NK-92 (cell line): ENCODE data around the gene ODR4.
"Not testable (repeated sequence)": the region's sequence is repeated elsewhere in the genome, so short reads cannot be mapped to it uniquely, and the experiment has no call there.

ENCODE experiments used
- DNase-seq: peaks from one replicate; lab custom pipeline; 2025; ENCODE audit not compliant: unreplicated experiment; lab: John Stamatoyannopoulos, UW

Gene ODR4

DNA sequence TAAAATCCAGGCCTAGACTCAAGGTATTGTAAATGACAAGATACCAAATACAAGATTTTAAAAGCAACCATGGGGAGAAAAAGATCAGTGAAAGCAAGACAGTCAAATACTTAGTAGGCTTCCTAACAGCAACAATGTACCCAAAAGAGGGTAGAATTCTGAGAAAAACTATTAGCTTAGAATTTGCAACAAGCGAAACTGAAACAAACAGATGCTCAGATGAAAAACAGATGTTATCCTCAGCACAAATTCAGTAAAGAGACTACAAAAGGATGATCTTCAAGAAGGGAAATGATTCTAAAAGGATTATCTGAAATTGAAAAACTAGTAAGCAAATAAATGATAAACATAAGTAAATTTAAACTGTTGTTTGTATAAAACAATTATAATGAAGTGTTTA lies 45.3 kb downstream of the ODR4 start:
- no peak for DNase-seq

DNA sequence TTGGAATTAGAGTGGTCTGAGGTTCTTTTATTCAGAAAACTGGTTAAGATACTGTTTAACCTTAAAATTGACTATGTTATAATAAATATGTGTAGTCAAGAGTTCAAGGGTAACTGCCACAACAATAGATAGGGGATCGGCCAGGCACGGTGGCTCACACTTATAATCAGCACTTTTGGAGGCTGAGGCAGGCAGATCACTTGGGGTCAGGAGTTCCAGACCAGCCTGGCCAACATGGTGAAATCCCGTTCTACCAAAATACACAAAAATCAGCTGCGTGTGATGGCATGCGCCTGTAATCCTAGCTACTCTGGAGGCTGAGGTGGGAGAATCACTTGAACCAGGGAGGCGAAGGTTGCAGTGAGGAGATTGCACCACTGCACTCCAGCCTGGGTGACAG lies 45.8 kb downstream of the ODR4 start:
- no peak for DNase-seq

DNA sequence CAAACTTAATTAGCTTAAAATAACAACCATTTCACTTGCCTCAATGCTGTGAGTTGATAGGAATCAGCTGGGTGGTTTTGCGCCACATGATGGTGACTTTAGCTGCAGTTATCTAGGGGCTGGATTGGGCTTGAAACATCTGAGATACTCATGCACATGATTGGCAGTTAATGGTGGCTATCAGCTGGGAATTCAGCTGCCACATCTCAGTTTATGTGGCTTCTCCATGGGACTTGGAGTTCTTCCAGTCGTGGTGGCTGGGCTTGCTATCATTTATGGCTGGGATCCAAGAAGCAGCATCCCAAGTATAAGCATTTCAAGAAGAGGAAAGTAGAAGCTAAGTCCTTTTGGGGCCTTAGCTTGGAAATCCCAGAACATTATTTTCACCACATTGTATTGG lies 48.9 kb downstream of the ODR4 start:
- no peak for DNase-seq

DNA sequence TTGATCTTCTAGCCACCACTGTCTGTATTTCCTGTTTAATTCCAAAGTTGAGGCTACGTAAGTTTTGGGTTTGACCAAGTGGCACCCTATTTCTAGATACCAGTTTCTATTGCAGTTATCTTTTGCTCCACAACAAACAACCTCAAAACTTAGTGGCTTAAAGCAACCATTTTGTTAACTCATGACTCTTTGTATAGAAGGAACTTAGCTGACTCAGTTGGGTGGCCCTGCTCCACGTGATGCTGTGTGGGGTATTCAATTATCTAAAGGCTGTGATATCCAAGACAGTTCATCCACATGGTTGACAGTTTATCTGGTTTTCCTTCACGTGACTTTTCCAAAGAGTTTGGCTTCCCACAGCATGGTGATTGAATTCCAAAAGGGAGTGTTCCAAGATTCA lies 50.5 kb downstream of the ODR4 start:
- no peak for DNase-seq

DNA sequence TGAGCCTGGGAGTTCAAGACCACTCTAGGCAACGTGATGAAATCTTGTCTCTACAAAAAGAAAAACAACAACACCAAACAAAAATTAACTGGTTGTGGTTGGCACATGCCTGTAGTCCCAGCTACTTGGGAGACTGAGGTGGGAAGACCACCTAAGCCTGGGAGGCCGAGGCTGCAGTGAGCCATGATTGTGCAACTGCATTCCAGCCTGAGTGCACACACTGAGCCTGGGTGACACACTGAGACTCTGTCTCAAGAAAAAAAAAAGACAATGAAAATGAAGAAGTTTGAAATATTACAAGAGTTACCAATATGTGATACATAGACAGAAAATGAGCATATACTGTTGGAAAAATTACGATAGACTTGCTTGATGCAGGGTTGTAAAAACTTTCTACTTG lies 53.4 kb downstream of the ODR4 start:
- DNase-seq = no peak

DNA sequence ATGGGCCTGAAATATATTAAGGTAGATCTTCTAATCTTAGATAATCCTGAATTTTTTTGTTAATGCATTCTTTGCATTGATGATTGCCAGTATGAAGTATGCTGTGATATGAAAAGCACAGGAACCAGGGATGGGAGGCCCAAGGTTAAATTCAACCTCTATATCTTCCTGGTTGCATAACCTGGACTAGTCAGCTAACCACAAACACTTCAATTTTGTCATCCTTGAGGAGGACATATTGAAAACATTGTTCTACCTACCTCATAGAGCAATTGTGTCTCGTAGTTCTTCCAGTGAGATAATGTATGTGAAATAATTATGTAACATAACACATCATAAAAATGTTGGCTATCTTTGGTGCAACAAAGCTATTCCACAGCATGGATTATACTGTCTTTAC lies 59.7 kb downstream of the ODR4 start:
- no peak for DNase-seq

DNA sequence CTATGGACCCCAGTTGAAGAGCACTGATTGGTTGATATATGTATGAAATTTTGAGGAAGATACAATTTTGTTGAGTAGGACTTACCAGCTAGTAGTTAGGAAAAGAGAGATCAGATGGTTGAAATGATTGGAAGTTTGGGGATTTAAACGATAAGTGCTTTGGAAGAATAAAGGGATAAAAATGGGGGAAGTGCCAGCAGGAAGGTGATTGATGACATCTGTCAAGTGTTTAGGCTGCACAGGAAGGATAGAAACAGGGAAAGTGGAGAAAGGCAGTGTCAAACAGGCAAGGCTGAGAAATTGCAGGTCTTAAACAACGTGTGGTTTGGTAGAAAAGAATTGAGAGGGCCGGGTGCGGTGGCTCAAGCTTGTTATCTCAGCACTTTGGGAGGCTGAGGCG lies 62.9 kb downstream of the ODR4 start:
- no peak for DNase-seq

DNA sequence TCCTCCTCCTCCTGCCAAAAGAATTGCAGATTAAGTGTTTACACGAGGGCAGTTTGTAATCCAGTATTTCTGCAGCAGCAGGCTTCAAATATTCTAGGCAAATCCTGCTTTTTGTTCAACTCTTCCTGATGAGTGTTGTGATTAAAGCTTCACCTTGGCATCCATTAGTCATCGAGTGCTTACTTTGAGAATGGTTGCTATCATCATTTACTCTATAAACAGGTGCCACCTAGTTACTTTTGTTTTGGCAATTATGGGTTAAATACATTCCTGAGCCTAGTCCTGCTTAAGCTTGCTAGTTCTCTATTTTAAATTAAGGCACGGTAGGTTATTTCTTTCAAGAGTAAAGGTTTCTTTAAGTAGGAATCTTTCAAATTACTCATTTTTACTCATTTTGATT lies 64.9 kb downstream of the ODR4 start:
- no peak for DNase-seq

DNA sequence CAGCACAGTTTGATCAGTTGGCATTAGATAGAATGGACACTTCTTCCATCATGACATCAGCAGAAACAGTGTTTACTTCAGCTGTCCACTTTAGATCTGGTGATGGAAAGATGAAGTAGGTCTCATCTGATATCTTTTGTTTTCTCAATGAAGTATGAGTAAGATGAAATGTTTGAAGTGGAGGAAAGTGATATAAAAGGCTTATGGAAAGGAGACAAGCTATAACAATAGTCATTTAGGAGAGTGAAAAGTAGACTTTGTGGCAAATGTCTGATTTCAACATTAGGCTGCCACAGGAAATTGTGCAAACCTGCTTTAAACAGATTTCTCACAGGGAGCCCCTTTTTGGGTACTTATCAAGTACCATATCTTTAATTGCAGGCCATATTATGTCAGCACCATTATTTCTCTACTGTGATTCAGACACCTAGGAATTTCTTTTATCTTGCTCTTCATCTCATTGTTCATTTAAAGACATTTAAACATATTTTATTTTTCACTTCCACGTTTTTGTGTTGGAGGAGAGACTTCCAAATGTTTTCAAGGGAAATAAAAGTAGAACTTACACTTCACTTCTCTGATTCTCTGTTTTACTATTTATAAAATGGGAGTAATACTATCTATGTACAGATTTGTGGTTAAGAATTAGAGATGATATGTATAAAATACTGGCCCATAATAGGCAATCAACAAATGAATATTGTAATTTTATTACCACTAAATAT lies 67.2 kb downstream of the ODR4 start:
- DNase-seq = no peak

DNA sequence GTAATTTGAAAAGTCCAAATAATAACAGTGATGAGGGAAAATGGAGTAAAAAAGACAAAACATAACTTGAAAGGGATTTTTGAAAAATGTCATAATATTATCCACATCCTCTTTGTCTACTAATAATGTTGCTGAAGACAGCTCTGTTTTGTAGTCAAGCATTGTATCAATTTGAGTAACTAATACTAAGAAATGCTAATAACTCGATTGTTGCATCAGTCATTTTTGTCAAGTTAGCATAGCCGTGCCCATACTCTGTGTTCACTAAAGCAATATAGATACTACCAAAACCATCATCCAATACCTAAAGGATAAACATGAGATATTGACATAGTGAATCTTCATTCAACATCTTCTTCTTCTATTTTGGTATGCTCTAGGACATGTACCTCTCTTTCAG lies 68.0 kb downstream of the ODR4 start:
- no peak for DNase-seq

DNA sequence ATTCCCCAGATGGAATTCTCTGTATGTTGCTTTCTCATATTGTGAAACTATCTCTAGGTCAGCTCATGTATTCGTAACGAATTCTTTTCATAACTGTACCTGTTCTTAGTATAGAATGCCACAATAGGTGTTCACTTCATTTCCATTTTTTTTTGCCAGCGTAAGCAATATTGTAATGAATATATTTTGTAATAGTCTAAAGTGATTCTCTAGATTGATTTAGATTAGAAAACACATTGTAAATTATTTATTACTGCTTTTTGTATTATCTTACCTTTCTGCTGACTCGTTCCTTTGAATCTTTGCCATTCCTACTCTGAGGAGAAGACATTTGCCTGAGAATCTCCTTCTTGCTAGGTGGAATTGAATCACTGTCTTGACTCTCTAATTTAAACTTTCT lies 70.5 kb downstream of the ODR4 start:
- no peak for DNase-seq

DNA sequence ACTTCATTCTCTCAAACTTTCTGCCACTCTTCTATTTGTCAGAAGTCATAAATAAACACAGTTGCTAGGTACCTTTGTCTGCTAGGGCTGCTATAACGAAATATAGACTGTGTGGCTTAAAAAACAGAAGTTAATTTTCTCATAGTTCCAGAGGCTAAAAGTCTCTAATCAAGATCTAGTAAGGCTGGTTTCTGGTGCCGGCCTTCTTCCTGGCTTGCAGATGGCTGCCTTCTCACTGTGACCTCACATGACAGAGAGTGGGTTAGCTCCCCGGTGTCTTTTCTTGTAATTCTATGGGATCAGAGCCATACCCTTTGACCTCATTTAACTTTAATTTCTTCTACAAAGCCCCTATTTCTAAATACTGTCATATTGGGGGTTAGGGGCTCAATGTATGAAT lies 79.3 kb downstream of the ODR4 start:
- DNase-seq = no peak

DNA sequence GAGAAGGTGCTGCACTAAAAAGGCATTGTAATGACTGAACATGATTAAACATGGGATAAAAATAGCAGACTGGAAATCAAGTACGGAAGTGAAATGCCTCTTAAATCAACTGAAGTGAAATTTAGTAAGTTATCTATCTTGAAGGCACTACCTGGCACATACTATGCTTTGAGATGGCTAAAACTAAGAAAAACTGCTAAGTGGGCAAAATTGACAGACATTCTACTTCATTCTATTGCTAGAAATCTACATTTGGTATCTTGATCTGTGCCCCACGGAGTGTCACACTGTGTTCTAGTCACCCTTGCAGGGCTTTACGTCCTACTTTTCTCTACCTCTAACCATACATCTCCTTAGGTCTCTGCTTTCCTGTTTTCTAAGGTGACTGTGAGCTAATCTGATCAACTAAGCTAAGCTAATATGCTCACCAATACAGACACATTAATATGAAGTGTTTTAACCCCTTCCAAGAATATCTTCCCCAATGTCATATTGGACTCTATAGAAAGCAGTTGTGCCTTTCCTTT lies 81.2 kb downstream of the ODR4 start:
- DNase-seq = no peak

DNA sequence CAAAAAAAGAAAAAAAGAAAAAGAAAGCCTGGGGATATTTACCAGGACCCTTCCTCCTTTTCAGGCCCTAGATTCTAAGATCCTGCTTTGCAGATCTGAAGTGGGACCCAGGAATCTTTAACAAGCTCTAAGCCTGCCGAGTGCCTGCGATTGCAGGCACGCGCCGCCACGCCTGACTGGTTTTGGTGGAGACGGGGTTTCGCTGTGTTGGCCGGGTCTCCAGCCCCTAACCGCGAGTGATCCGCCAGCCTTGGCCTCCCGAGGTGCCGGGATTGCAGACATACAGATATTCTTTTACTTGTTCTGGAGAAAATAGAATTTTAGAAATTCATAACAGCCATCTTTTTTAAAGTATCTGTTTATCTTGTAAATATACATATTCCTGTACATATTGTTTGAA lies 83.5 kb downstream of the ODR4 start:
- not testable (repeated sequence) for DNase-seq

DNA sequence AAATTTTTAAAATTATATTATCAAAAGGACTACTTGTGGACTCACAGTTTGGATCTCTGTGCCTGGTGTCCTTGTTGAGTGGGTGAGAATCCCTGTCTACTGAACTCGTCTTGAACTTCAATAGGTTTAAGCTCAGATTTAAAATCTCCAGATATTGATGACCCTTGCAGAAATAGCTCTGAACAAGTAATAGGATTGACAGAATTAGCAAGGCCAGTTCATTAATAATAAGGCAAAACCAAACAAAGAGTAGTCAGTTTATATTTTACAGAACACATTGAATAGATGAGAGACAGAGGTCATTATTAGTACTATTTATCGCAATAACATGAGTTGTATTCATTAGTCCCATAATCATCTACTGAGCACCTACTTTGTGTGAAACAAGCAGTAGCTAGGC lies 85.4 kb downstream of the ODR4 start, which contains the start of gene PDC:
PDC (minus strand) TSS at position 101 of the 400 bp plus-strand sequence. CDS start 11,655 bp downstream, outside the sequence.
- DNase-seq = no peak

DNA sequence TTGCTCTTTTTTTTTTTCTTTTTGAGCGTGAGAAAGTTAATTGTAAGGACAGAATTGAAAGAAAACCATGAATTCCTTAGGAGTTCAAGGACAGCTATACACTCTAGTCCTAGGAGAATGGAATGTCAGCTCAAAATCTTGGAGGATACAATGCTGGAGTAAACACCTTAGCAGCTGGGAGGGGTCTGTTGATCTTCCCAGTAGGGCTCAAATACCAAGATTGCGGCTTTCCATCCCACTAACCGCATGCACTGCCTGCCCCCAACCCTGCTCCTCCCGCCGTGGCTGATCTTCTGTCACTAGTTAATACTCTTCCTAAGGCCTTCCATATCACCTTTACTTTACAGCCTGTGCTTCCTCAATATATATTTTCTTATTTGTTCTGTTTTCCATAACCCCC lies 87.9 kb downstream of the ODR4 start:
- DNase-seq = no peak

DNA sequence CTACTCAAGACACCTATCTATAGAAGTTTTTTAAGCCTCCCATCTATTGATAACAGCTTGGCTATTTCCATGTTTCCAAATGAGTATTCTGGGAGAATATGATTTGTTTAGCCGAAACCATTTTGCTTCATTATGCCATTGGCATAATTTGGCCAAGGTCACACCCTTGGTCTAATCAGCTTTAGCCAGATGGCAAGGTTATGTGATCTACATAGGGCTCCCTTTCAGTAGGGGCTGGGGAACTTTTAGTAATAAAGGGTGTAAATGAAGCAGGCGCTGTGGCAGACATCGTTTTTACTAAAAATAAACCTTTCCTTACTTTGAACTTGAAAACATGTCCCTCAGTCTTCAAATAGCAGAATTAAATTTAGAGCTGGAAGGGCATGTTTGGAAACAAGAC lies 88.3 kb downstream of the ODR4 start:
- no peak for DNase-seq

DNA sequence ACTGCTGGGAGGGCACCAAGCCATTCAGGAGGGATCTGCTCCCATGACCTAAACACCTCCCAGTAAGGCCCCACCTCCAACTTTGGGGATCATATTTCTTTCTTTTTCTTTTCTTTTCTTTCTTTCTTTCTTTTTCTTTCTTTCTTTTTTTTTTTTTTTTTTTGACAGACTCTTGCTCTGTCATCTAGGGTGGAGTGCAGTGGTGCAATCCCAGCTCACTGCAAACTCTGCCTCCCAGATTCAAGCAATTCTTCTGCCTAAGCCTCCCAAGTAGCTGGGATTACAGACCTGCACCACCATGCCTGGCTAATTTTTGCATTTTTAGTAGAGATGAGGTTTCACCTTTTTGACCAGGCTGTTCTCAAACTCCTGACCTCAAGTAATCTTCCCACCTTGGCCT lies 89.9 kb downstream of the ODR4 start:
- DNase-seq = not testable (repeated sequence)

DNA sequence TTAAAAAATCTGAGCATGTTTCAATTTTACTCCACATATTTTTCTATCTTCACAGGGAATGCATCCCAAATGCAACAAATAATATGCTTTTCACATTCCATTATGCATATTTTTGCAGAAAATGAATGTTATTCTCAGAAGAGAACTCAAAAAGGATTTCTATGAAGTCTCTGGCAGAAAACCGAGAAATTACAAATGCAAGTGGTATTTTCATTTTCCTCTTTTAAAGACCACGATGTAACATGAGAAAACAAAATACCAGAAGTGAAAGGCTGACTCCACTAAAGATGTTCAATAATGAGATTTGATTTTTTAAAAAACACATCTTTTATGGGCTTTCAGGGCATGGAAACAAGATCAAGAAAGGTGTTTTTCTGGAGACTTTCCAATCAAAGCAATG lies 90.3 kb downstream of the ODR4 start:
- DNase-seq = no peak
